Occipital lobe (tissue), 2 donors: ENCODE results near the gene GRM2. TPM values are rescaled to one million over a fixed set of nuclear protein-coding genes. Genes with fewer than 3 reads are reported as not detected.

Experiments
- DNase-seq: peaks from one replicate; lab custom pipeline; 2025; lab: John Stamatoyannopoulos, UW
- total RNA-seq: library from RNA; depleted of rRNA; stranded (reverse); fragments of >200 nt; gene quantifications from one replicate; pipeline ENCODE4 v1.2.3, GENCODE V29; 2014

The GRM2 gene
- 12.5 TPM for total RNA-seq

GRCh38 chr3:51706788-51707731 lies at the start of gene GRM2:
GRM2 (plus strand) TSS chr3:51707068; CDS start chr3:51708984, 1,916 bp downstream.
- DNase-seq, result no peak

GRCh38 chr3:51657234-51657633 lies 49.6 kb upstream of the GRM2 start:
- no peak for DNase-seq

- no peak for DNase-seq
These were observed 46.9 kb upstream of the GRM2 start for GRCh38 chr3:51659942-51660341.

DNA sequence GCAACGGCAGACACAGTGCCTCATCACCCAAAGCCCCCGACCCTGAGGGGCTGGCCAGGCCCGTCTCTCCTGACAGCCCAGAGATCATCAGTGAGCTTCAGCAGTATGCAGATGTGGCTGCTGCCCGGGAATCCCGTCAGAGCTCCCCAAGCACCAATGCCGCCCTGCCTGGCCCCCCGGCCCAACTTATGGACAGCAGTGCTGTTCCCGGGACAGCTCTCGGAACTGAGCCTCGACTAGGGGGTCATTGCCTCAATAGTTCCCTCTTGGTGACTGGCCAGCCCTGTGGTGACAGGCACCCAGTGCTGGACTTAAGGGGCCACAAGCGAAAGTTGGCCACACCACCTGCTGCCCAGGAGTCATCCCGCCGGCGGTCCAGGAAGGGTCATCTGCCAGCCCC lies 44.4 kb upstream of the GRM2 start:
- no peak for DNase-seq

DNA sequence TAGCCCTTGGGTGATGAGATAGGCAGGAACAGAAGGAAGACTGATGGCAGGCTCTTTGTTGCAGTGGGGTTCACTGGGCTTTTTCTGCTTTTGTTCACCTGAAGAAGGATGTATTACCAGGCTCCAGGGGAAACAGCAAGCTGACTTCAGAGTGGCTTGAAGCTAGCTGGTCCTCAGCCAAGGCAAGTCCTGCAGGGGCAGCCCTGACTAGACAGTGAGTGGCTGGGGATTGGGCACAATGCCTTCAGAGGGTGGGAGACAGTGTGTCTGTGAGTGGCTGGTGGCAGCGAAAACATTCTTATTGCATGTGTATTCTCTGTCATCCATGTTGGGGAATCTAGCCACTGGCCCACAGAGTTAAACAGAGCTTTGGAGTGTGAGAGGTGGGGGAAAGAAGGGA lies 38.1 kb upstream of the GRM2 start:
- DNase-seq, result no peak

DNA sequence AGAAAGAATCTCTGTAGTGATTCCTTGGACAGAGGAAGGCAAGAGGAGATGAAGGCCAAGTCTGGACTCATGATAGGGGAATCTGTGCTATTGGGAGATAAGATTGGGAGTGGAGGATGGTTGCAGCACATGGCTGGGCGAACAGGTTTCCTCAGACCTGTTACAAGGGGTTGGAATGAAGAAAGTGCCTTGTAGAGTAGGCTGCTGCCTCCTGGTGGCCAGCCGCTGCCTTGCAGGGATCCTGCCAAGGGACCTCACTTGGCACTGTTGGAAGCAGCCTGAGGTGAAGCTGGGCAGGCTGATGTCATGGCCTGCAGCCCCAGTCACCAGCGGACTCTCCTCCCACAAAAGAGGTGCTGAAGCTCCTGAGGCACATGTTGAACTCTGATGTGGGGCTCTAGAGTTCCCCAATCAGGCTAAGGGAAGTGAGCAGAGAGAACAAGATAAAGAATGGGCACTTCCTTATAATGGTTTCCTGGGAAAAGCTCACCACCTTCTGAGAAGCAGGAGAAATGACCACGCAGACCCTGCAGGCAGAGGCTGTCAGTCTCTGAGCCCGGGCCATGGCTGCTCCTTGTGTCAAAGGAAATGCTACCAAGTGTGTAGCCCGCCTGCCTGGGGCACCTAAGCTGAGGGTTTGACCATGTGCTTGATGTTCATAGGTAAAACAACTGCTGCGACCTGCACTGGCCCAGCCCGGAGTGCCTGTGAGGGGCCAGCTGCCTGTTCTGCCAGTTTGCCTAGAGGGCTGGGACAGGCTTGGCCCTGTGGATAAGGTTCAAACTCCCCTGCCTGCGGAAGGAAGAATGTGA lies 37.4 kb upstream of the GRM2 start:
- peak; percentile 56 for DNase-seq

DNA sequence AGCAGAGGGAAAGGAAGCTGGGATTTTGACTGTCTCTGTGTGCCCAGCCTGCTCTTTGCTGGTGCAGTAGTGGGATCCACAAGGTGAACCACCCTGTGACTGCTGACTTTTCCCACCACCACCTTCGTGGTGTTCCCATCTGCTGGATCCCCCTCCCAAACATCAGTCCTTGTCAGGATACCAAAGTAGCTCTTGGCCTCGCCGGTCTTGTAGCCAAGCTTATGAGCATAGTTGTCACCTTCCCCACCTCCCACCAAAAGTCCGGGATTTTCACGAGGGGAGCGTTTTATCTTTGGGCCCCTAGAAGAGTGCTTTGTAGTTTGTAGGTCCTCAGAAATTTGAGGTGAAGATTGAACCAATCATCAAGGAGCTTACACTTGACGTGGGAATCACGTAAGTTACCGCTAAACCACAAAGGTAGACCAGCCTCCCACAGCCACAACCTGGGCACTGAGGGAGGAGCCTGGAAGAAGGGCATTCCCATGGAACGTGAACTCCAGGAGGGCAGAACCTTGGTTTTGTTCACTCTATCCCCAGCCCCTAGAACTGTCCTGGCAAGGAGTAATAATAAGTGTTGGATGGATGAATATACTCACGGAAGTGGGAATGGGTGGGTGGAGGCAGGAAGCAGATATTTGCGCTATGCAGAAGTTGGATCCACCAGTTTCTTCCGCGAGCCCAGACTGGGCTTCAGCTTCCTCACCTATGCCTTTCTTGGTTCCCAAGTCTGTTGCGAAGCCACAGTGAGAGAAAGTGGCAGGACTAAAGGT lies 36.6 kb upstream of the GRM2 start:
- no peak for DNase-seq

GRCh38 chr3:51670823-51671733 lies 35.8 kb upstream of the GRM2 start, which contains the start of gene TEX264:
TEX264 (plus strand) TSS chr3:51671252; CDS start chr3:51674305, 3,053 bp downstream.
- peak; percentile 74 for DNase-seq

DNA sequence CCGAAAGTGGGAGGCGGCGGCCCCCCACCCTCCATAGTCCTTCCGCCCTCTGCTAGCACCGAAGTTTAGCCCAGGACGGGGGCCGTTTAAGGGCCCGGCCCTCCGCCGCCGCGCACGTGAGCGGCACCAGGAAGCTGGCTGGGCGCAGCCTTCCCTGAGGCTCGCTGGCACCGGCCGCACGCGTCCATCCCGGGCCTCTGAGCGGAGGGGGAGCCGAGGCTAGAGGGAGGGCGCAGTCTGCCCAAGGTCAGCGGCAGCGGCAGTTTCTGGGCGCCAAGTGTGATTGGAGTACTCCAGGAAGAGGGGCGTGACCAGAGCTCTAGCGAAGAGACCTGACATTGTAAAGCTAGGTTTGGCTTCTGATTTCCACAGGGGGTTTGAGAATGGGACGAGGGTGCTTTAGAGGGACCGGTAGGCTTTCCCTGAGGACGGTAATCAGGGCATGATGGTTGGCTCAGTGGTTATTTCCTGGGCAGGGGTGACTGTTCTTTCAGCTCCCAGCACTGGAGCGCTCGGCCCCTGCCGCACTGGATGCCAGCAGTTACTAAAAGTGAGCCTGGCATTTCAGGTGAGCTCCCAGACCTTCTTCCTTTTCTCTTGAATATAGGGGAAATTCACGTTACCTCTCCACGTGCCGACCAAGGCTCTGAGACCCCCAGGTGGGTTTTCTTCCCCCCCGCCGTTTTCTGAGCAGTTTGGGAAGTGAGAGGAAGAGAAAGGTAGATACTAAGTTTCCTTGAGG lies 35.0 kb upstream of the GRM2 start:
- DNase-seq, result no peak

GRCh38 chr3:51673181-51673801 lies 33.6 kb upstream of the GRM2 start:
- DNase-seq, result no peak

GRCh38 chr3:51673802-51674654 lies 32.8 kb upstream of the GRM2 start:
- no peak for DNase-seq

GRCh38 chr3:51675201-51675611 lies 31.7 kb upstream of the GRM2 start:
- DNase-seq, result no peak

DNA sequence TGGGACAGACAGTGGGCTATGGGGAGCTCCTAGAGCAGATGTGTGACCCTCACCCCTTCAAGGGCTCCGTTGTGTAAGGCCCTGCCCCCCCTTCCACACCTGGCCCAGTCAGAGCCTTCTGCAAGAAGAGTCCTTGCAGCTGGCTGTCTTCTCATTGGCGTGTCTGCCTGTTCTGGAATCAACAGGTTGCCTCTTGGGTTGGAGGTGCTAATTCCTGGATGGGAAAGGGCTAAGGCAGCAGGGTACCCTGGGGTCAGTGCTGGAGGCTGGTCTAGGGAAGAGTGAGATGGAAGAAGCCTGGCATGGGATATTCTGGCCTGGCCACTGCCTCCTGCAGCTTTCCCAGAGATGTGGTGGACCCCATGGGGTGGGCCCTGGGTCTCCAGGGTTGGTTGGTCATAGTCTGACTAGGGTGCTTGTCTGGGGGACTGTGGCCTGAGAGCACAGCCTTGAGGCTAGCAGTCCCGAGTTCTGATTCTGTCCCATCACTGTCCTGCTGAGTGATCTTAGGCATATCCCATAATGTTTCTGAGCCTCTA lies 30.7 kb upstream of the GRM2 start:
- no peak for DNase-seq

GRCh38 chr3:51677358-51677757 lies 29.5 kb upstream of the GRM2 start:
- DNase-seq, result no peak

DNA sequence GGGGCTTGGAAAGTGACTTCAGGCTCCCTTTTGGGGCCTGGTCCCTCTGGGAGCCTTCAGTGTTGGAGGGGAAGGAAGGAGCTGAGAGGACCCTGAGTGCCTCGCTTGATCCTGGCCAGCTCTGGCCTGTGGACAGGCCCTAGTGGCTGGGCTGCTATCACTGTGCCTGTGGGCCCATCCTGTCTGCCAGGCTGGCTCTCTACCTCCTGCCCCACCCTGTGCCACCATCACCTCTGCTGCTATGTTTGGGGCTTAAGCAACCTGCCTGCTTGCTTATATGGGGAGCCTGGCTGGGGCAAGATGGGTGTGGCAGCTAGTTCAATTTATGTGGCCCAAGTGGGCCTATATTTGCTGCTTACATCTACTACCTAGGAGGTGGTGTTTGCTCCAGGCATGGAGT lies 28.7 kb upstream of the GRM2 start:
- DNase-seq, result no peak

- DNase-seq, result no peak
These were observed 28.2 kb upstream of the GRM2 start for GRCh38 chr3:51678641-51679040.

DNA sequence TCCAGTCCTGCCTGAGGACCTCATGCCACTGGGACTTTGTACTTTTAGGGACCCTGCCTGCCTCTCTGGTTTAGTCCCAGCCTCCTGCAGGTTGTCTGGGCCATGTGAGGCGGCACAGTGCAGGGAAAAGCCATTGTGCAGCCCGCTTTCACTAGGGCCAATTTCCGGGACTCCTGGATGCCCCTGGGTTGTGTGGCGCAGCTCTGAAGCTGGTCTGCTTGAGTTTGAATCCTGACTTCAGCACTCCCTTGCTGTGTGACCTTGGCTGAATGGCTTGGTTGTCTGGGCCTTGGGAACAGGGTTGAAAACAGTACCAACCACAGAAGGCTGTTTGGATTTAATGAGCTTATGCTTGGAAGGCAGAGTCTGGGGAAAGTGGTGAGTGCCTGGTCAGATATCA lies 27.6 kb upstream of the GRM2 start:
- DNase-seq, result no peak

DNA sequence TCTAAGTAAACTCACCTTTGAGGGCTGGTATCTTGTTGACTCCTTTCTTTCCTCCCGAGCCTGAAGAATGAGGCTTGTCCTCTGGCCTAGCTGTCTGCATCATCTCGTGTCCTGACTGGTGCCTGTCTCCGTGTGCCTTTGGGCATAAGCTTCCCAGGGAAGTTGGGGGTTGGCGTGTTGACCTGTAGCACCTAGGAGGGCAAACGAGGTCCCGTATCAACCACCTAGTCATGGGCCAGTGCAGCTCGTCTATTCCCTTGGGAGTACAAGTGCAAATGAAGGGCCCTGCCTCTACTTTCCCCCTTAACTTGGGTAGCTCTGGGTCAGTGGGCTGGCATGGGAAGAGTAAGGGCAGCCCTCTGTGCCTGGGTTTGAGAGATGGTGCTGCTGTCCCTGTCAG lies 27.1 kb upstream of the GRM2 start:
- no peak for DNase-seq
